Thymus (tissue), 11 donors: ENCODE measurements around the gene ELOA. TPM values are rescaled to one million over a fixed set of nuclear protein-coding genes. Genes with fewer than 3 reads are reported as not detected.
"Not testable (repeated sequence)": the region's sequence is repeated elsewhere in the genome, so short reads cannot be mapped to it uniquely, and the experiment has no call there.

Experiments used
- DNase-seq, 9 donors: peaks; one replicate each; pipeline ENCODE4 v3.0.0-alpha.2; 2013; ENCODE audit warnings: low spot score in 9 of 9, low read depth in 6 of 9, missing footprints in 1 of 9
- H3K27ac ChIP-seq, 2 donors: one replicate each; pipeline ENCODE4 v1.5.1; 2013; ENCODE audit warnings: control low read depth in 1 of 2, low read depth in 1 of 2, low read length in 1 of 2, mild to moderate bottlenecking in 1 of 2, moderate library complexity in 1 of 2
- H3K27me3 ChIP-seq, 2 donors: one replicate each; pipeline ENCODE4 v1.5.1; 2013; ENCODE audit warnings: low read length in 1 of 2; ENCODE audit not compliant: control insufficient read depth in 2 of 2, insufficient read depth in 1 of 2
- H3K36me3 ChIP-seq, 2 donors: one replicate each; pipeline ENCODE4 v1.5.1; 2013; ENCODE audit warnings: low read length in 1 of 2, mild to moderate bottlenecking in 1 of 2, moderate library complexity in 1 of 2; ENCODE audit not compliant: control insufficient read depth in 2 of 2, insufficient read depth in 2 of 2
- H3K4me1 ChIP-seq, 2 donors: one replicate each; pipeline ENCODE4 v1.5.1; 2013; ENCODE audit warnings: low read length in 2 of 2; ENCODE audit not compliant: control insufficient read depth in 2 of 2, insufficient read depth in 2 of 2
- H3K4me3 ChIP-seq, 2 donors: one replicate each; pipeline ENCODE4 v1.5.1; 2013; ENCODE audit warnings: low read length in 2 of 2, control low read depth in 1 of 2, mild to moderate bottlenecking in 1 of 2
- H3K9me3 ChIP-seq, 2 donors: one replicate each; pipeline ENCODE4 v1.5.1; 2013; ENCODE audit warnings: low read length in 1 of 2, mild to moderate bottlenecking in 1 of 2; ENCODE audit not compliant: control insufficient read depth in 2 of 2, insufficient read depth in 1 of 2
- WGBS: extraction: QIAGEN DNeasy Blood & Tissue Kit; methylation state at CpG from one replicate; pipeline ENCODE4 v1.1.7; 2013; 5-methylcytosine and 5-hydroxymethylcytosine counted together
- polyA plus RNA-seq: library from polyadenylated mRNA; stranded (reverse); fragments of 200-250 nt; gene quantifications from one replicate; pipeline ENCODE4 v1.2.3, GENCODE V29; 2013
- total RNA-seq: library from RNA; stranded (reverse); fragments of 120-200 nt; gene quantifications from one replicate; pipeline ENCODE4 v1.2.4, GENCODE V29; 2013
- donor health status: healthy.

The ELOA gene
- total and polyA plus RNA-seq, 2 donors, result 16.5 to 22.1 TPM

DNA sequence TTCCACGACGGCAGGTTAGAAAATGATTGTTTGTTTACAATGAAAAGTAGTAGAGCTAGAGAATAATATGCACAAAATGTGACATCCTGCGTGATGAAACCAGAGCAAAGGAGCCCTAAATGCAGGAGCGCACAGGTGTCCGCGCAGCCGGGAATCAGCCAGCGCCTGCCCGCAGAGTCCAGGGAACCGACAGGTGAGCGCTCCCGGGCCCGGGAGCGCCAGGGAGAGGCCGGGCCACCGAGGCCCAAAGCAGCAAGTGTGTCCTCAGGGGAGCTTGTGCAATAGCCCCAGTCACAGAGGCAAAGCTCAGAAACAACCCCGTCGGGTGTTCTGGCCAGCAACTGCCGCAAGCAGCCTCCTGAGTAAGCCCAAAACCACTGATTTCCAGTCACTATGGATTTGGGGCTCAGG lies 58.1 kb downstream of the ELOA start:
- Histone ChIP-seq H3K36me3 (peaks cover 27 to 37% of the 10 kb centered on the region in 2 donors), H3K27ac (peak overlapping the region; percentile 75 to 80), H3K4me1 (peaks cover 8 to 30% of the 10 kb centered on the region in 2 donors), H3K9me3 (no peaks in the 10 kb centered on the region), H3K4me3 (peak overlapping the region; percentile 50 to 82), H3K27me3 (no peaks in the 10 kb centered on the region)
- WGBS, result 57% methylated on average over 19 of the region's 19 CpGs
- no peak for DNase-seq

DNA sequence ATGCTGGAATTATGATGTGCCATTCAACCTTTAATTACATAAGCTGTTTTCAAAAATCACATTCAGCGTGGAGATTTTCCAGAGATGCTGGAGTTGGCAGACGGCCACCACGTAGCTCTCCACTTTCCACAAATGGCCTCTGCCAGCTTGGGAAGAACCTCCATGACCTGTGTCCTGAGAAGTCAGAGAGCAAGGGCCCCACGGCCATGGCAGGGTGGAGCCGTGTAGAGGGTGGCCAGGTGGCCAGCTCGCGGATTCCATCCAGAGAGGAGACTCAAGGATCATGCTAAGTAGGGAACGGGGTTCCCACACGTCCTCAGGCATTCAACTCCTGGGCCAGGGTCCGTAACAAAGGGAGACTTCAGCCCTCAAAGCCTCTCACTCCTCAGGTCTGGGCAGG lies 58.6 kb downstream of the ELOA start:
- Histone ChIP-seq H3K4me3 (no peak overlapping the region), H3K9me3 (no peaks in the 10 kb centered on the region), H3K27ac (no peak overlapping the region), H3K27me3 (no peaks in the 10 kb centered on the region), H3K4me1 (peaks cover 8 to 30% of the 10 kb centered on the region in 2 donors), H3K36me3 (peaks cover 22 to 34% of the 10 kb centered on the region in 2 donors)
- 86% methylated on average over 10 of the region's 10 CpGs for WGBS
- no peak for DNase-seq

DNA sequence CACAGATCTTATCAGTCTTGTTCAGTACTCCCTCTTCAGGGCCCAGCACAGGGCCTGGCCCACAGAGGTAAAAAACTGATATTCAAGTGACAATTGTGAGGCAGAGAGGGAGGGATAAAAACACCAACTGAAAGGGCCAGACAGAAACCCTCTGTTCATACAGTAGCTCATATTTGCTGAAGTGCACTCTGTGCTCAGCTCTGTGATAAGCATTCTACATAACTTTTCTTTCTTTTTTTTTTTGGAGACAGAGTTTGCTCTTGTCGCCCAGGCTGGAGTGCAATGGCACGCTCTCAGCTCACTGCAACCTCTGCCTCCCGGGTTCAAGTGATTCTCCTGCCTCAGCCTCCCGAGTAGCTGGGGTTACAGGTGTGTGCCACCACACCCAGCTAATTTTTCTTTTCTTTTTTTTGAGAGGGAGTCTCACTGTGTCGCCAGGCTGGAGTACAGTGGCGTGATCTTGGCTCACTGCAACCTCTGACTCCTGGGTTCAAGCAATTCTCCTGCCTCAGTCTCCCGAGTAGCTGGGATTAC lies 59.6 kb downstream of the ELOA start:
- H3K36me3 ChIP-seq, result peaks cover 17 to 32% of the 10 kb centered on the region in 2 donors
- DNase-seq, H3K27me3 ChIP-seq, H3K9me3 ChIP-seq, H3K27ac ChIP-seq, H3K4me3 ChIP-seq: not testable (repeated sequence)
- 95% methylated on average over 7 of the region's 7 CpGs for WGBS
- peaks cover 8 to 35% of the 10 kb centered on the region in 2 donors for H3K4me1 ChIP-seq

DNA sequence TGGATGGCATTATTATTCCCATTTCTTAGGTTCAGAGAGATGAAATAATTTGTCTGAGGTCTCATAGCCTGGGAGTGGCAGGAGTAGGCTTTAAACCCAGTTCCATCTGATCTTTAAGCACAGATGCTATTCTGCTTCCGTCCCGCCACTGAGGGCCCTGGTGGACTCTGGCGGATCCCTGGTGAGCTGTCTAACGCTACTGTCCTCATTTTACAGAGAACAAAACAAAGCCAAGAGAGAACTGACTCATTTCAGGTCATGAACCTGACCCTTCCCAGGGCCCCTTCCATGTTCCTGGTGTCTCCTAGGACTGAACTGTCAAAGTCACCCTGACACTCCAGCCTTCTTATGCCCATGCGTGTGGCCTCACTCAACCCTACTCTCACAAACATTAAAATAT lies 60.4 kb downstream of the ELOA start:
- no peak overlapping the region for H3K27ac ChIP-seq
- H3K36me3 ChIP-seq, result peaks cover 16 to 29% of the 10 kb centered on the region in 2 donors
- peaks cover 8 to 35% of the 10 kb centered on the region in 2 donors for H3K4me1 ChIP-seq
- peaks cover 0 to 4% of the 10 kb centered on the region in 2 donors for H3K9me3 ChIP-seq
- H3K27me3 ChIP-seq, result no peaks in the 10 kb centered on the region
- no peak overlapping the region for H3K4me3 ChIP-seq
- 97% methylated on average over 5 of the region's 5 CpGs for WGBS
- no peak for DNase-seq

DNA sequence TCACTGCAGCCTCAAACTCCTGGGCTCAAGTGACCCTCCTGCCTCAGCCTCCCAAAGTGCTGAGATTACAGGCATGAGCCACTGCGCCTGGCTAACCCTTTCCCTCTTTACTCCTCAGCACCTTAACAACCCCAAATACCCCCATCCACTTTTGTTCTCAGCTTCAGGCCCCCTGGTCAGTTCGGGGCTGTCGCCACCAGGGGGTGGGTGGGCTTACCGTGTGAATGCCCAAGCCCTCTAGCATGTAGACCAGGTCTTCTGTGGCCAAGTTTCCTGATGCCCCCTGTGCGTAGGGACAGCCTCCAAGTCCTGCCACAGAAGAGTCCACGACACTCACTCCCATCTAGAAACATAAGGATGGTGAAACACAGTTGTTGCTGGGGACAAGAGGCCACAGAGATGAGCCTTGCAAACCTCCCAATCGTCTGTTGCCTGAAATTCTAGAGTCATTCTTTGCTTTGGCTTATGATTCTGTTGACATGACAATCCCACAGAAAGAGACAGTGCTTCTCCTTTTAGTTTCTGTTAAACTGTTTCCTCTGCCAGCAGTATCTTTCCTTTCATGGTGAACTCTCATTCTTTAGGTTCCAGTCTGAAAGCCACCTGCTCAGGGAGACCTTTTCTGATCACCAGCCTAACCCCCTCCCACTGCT lies 61.0 kb downstream of the ELOA start:
- 89% methylated on average over 7 of the region's 7 CpGs for WGBS
- Histone ChIP-seq H3K27me3 (no peaks in the 10 kb centered on the region), H3K36me3 (peaks cover 14 to 28% of the 10 kb centered on the region in 2 donors), H3K4me3 (no peak overlapping the region), H3K9me3 (peaks cover 0 to 4% of the 10 kb centered on the region in 2 donors), H3K4me1 (peaks cover 6 to 33% of the 10 kb centered on the region in 2 donors), H3K27ac (peak overlapping the region in 1 of 2 donors; percentile 26)
- no peak for DNase-seq

DNA sequence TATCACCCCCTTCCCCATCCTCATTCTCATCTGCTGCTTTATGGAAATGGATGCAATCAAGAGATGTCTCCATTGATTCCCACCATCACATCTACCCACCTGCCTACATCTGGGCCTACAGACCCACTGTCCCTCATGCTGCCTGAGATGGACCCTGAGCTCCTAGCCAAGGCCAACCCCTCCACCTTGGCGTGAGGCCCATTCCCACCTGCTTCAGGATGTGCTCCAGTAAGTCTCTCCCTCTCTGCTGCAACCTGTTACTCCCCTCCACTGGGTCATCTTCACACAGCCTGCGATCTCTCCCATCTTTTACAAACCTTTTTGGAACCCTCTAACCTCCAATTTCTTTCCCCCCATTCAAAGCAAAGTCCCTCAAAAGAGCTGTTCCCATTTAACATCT lies 61.8 kb downstream of the ELOA start:
- H3K4me3 ChIP-seq, result no peak overlapping the region
- H3K27ac ChIP-seq, result no peak overlapping the region
- WGBS, result 96% methylated on average over 2 of the region's 2 CpGs
- H3K4me1 ChIP-seq, result peaks cover 3 to 29% of the 10 kb centered on the region in 2 donors
- no peak for DNase-seq
- H3K27me3 ChIP-seq, result no peaks in the 10 kb centered on the region
- H3K9me3 ChIP-seq, result peaks cover 0 to 4% of the 10 kb centered on the region in 2 donors
- H3K36me3 ChIP-seq, result peaks cover 14 to 28% of the 10 kb centered on the region in 2 donors

DNA sequence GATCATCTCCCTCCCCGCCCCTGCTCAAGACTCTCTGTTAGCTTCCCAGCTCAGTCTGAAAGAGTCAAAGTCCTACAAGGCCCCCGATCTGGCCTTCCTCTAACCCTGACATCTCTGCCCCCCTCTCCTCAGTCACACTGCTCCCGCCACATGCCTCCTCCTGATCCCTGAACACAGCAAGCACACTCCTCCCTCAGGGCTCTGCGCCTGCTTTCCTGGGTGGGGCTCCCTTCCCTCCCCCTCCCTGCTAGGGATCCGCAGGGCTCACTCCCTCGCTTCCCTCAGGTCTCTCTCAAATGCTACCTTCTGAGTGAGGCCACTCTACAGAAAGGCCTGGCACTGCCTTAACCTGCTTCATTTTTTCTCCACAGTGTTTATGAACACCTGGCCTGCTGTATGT lies 63.0 kb downstream of the ELOA start:
- Histone ChIP-seq H3K27ac (no peak overlapping the region), H3K36me3 (peaks cover 14 to 28% of the 10 kb centered on the region in 2 donors), H3K27me3 (no peaks in the 10 kb centered on the region), H3K9me3 (peaks cover 0 to 4% of the 10 kb centered on the region in 2 donors), H3K4me3 (no peak overlapping the region), H3K4me1 (peaks cover 3 to 32% of the 10 kb centered on the region in 2 donors)
- DNase-seq, result no peak
- 79% methylated on average over 6 of the region's 6 CpGs for WGBS

DNA sequence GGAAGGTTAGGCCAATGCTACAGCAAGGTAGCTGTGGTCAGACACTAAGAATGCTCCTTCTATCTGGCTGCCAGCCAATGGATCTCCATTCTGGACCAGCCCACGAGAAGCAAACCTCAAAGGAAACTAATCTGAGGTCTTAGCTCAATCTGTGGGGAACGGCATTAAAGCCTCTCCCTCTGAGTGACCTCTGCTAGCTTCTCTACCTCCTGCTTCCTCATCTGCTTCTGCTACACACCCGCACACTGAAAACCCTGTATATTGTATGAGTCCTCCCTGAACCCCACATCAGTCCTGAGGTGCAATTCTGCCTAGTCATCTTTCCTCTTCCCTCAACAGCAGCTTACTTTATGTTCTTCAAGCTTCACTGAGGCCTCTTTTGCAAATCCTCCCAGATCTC lies 64.2 kb downstream of the ELOA start:
- H3K27ac ChIP-seq, result no peak overlapping the region
- WGBS, result 21% methylated on average over 3 of the region's 3 CpGs
- peaks cover 0 to 4% of the 10 kb centered on the region in 2 donors for H3K9me3 ChIP-seq
- H3K27me3 ChIP-seq, result no peaks in the 10 kb centered on the region
- DNase-seq, result no peak
- H3K4me1 ChIP-seq, result peaks cover 3 to 21% of the 10 kb centered on the region in 2 donors
- peaks cover 22% of the 10 kb centered on the region in 2 donors for H3K36me3 ChIP-seq
- H3K4me3 ChIP-seq, result no peak overlapping the region

DNA sequence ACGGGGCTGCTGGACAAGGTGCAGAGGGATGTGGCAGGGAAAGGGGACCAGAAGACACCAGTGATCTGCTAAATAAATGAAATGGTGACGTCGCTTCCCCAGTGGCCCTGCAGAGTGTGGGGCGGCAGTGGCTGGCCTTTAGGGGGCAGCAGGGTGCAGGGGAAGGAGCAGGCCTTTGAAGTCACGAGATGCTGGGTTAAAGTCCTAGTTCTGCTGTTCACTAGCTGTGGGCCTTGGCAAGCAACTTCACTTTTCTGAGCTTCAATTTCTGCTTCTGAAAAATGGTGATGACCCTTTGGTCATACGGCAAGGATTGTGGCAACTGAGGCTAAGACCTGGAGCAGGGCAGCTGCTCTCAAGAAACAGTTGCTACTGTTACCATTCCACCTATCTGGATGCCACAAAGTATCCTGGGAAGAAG lies 66.5 kb downstream of the ELOA start:
- H3K27ac ChIP-seq, result no peak overlapping the region
- H3K36me3 ChIP-seq, result peaks cover 27% of the 10 kb centered on the region in 2 donors
- no peak overlapping the region for H3K4me3 ChIP-seq
- WGBS, result 25% methylated on average over 6 of the region's 6 CpGs
- peaks cover 0 to 4% of the 10 kb centered on the region in 2 donors for H3K9me3 ChIP-seq
- DNase-seq, result peak in 8 of 9 donors; percentile 45 to 88 (median 76)
- peaks cover 3 to 15% of the 10 kb centered on the region in 2 donors for H3K4me1 ChIP-seq
- H3K27me3 ChIP-seq, result no peaks in the 10 kb centered on the region
